Mononuclear cell (primary cell): Measurements from ENCODE around the gene ADGRF3. TPM values are rescaled to one million over a fixed set of nuclear protein-coding genes. Genes with fewer than 3 reads are reported as not detected.
"Not testable (repeated sequence)": the region's sequence is repeated elsewhere in the genome, so short reads cannot be mapped to it uniquely, and the experiment has no call there.

ENCODE experiments used
- H3K27me3 ChIP-seq: 2 replicates; pipeline ENCODE4 v1.6.0; 2011; ENCODE audit warnings: low read length, control low read depth; ENCODE audit not compliant: insufficient read depth
- H3K4me1 ChIP-seq: 2 replicates; pipeline ENCODE4 v1.5.1; 2011; ENCODE audit warnings: mild to moderate bottlenecking, low read length, control low read depth; ENCODE audit not compliant: insufficient read depth
- H3K4me3 ChIP-seq: 2 replicates; pipeline ENCODE4 v1.5.1; 2011; ENCODE audit warnings: mild to moderate bottlenecking, low read length, moderate library complexity
- H3K9me3 ChIP-seq: 2 replicates; pipeline ENCODE4 v1.5.1; 2011; ENCODE audit warnings: low read depth, mild to moderate bottlenecking, control low read depth, low read length
- total RNA-seq: library from RNA; depleted of rRNA; stranded (reverse); fragments of >200 nt; gene quantifications from one replicate; pipeline ENCODE4 v1.2.3, GENCODE V29; 2012

ADGRF3 gene
- total RNA-seq, 1 donor = 0.31 TPM

GRCh38 chr2:26335231-26335630 is 11.4 kb downstream of the ADGRF3 start:
- Histone ChIP-seq H3K4me1 (peaks cover 4% of the 10 kb centered on the region), H3K27me3 (no peaks in the 10 kb centered on the region), H3K4me3 (no peak overlapping the region)

GRCh38 chr2:26333293-26333692 is 13.3 kb downstream of the ADGRF3 start:
- Histone ChIP-seq H3K4me1 (peaks cover 11% of the 10 kb centered on the region), H3K9me3 (no peaks in the 10 kb centered on the region), H3K4me3 (no peak overlapping the region), H3K27me3 (no peaks in the 10 kb centered on the region)

More at GRCh38 chr2:26335231-26335630, 11.4 kb downstream of the ADGRF3 start:
- no peaks in the 10 kb centered on the region for H3K9me3 ChIP-seq

- not testable (repeated sequence) for H3K4me3 ChIP-seq, H3K27me3 ChIP-seq, H3K9me3 ChIP-seq
- peaks cover 29% of the 10 kb centered on the region for H3K4me1 ChIP-seq
Observed at GRCh38 chr2:26331321-26331720, 15.3 kb downstream of the ADGRF3 start.

- H3K9me3 ChIP-seq = no peaks in the 10 kb centered on the region
- no peak overlapping the region for H3K4me3 ChIP-seq
- no peaks in the 10 kb centered on the region for H3K27me3 ChIP-seq
- peaks cover 29% of the 10 kb centered on the region for H3K4me1 ChIP-seq
Observed at GRCh38 chr2:26330604-26331003, 16.0 kb downstream of the ADGRF3 start.

- peaks cover 29% of the 10 kb centered on the region for H3K4me1 ChIP-seq
- no peak overlapping the region for H3K4me3 ChIP-seq
- no peaks in the 10 kb centered on the region for H3K9me3 ChIP-seq
- no peaks in the 10 kb centered on the region for H3K27me3 ChIP-seq
Observed at GRCh38 chr2:26330114-26330549, 16.5 kb downstream of the ADGRF3 start.

- H3K4me1 ChIP-seq = peaks cover 29% of the 10 kb centered on the region
- not testable (repeated sequence) for H3K4me3 ChIP-seq, H3K9me3 ChIP-seq, H3K27me3 ChIP-seq
Observed at GRCh38 chr2:26329083-26329482, 17.5 kb downstream of the ADGRF3 start.

GRCh38 chr2:26327291-26328272 is 19.0 kb downstream of the ADGRF3 start:
- H3K4me1 ChIP-seq = peaks cover 29% of the 10 kb centered on the region
- no peaks in the 10 kb centered on the region for H3K27me3 ChIP-seq
- H3K9me3 ChIP-seq = no peaks in the 10 kb centered on the region
- no peak overlapping the region for H3K4me3 ChIP-seq

- no peaks in the 10 kb centered on the region for H3K27me3 ChIP-seq
- no peaks in the 10 kb centered on the region for H3K9me3 ChIP-seq
- H3K4me3 ChIP-seq = no peak overlapping the region
- peaks cover 29% of the 10 kb centered on the region for H3K4me1 ChIP-seq
Observed at GRCh38 chr2:26326514-26326913, 20.1 kb downstream of the ADGRF3 start.

- no peaks in the 10 kb centered on the region for H3K27me3 ChIP-seq
- peaks cover 29% of the 10 kb centered on the region for H3K4me1 ChIP-seq
- H3K9me3 ChIP-seq = no peaks in the 10 kb centered on the region
- no peak overlapping the region for H3K4me3 ChIP-seq
Observed at GRCh38 chr2:26325851-26326250, 20.7 kb downstream of the ADGRF3 start.

- Histone ChIP-seq H3K9me3 (no peaks in the 10 kb centered on the region), H3K4me3 (no peak overlapping the region), H3K27me3 (no peaks in the 10 kb centered on the region), H3K4me1 (peaks cover 21% of the 10 kb centered on the region)
Observed at GRCh38 chr2:26324903-26325302, 21.7 kb downstream of the ADGRF3 start.

GRCh38 chr2:26324479-26324878 is 22.1 kb downstream of the ADGRF3 start:
- peaks cover 20% of the 10 kb centered on the region for H3K4me1 ChIP-seq
- not testable (repeated sequence) for H3K9me3 ChIP-seq, H3K4me3 ChIP-seq, H3K27me3 ChIP-seq

GRCh38 chr2:26318950-26319349 is 27.6 kb downstream of the ADGRF3 start:
- Histone ChIP-seq H3K4me1 (no peaks in the 10 kb centered on the region), H3K27me3 (no peaks in the 10 kb centered on the region), H3K4me3 (no peak overlapping the region), H3K9me3 (no peaks in the 10 kb centered on the region)

GRCh38 chr2:26317377-26318105 is 29.0 kb downstream of the ADGRF3 start:
- no peaks in the 10 kb centered on the region for H3K9me3 ChIP-seq
- no peaks in the 10 kb centered on the region for H3K27me3 ChIP-seq
- no peak overlapping the region for H3K4me3 ChIP-seq
- H3K4me1 ChIP-seq = no peaks in the 10 kb centered on the region

GRCh38 chr2:26316845-26317244 is 29.7 kb downstream of the ADGRF3 start:
- no peaks in the 10 kb centered on the region for H3K4me1 ChIP-seq
- no peaks in the 10 kb centered on the region for H3K27me3 ChIP-seq
- no peaks in the 10 kb centered on the region for H3K9me3 ChIP-seq
- no peak overlapping the region for H3K4me3 ChIP-seq

- H3K9me3 ChIP-seq = no peaks in the 10 kb centered on the region
- no peaks in the 10 kb centered on the region for H3K4me1 ChIP-seq
- H3K4me3 ChIP-seq = no peak overlapping the region
- H3K27me3 ChIP-seq = no peaks in the 10 kb centered on the region
Observed at GRCh38 chr2:26316041-26316440, 30.5 kb downstream of the ADGRF3 start.
